GM18858 (cell line): ENCODE measurements around the gene NETO2.
"Not testable (repeated sequence)": the region's sequence is repeated elsewhere in the genome, so short reads cannot be mapped to it uniquely, and the experiment has no call there.

Experiments
- ATAC-seq: cut with Tn5 transposase; IDR thresholded peaks from one replicate; pipeline ENCODE4 v1.9.1; 2021; ENCODE audit not compliant: unreplicated experiment

Gene NETO2

DNA sequence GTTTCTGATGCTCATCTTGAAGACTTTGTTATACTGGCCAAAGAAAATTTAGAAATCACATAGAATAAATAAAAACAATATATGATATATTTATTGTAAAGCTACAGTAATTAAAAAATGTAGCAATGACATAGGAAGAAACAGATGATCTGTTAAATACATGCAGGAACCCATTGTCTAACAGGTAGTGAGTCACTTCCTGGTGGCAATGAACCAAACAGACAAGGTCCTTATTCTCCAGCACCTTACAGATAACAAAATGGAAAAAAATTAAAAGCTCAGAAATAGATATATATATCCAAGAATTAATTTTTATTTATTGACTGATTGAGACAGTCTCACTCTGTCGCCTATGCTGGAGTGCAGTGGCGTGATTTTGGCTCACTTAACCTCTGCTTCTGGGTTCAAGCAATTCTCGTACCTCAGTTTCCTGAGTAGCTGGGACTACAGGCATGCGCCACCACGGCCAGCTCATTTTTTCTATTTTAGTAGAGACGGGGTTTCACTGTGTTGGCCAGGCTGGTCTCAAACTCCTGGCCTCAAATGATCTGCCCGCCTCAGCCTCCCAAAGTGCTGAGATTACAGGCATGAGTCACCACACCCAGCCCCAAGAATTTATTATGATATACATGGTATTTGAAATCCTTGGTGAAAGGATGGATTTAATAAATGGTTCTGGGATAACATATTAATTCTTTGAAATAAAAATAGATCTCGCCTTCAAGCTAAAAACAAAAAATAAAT is 7.5 kb downstream of the NETO2 start:
- ATAC-seq = no peak

DNA sequence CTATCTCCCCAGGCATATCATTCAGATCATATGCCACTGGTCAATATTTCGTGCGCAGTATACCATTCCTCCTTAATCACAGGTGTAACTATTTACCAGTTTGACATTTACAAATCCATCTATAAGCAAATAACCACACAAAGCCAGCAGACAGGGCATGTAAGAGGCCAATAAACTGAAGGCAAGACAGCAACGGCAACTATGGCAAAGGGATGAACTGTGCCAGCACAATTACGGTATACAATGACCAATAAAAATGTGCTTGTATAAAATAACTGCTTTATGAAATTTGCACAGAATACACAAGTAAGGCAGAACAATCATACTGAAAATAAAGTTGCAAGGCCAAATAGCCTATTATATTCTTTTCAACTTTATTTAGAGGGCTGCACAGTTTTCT is 9.2 kb downstream of the NETO2 start:
- no peak for ATAC-seq

DNA sequence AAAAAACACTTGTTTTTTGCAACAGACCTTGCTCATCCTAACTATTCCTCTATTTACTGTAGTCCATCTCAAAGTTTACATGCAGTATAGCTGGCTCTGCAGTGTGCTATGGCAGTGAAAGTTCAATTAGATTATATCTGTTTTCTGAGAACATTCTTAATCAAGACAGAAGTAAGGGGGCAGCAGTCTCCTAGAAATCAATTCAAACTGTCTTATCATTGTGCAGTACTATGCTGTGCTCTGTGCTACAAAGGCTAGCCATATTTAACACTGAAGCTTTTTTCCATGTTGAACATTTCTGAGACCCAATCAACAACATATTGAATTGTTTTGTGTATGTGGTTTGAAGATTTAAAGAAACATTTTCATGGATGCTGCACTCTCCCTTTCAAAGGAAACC is 11.4 kb downstream of the NETO2 start:
- no peak for ATAC-seq

DNA sequence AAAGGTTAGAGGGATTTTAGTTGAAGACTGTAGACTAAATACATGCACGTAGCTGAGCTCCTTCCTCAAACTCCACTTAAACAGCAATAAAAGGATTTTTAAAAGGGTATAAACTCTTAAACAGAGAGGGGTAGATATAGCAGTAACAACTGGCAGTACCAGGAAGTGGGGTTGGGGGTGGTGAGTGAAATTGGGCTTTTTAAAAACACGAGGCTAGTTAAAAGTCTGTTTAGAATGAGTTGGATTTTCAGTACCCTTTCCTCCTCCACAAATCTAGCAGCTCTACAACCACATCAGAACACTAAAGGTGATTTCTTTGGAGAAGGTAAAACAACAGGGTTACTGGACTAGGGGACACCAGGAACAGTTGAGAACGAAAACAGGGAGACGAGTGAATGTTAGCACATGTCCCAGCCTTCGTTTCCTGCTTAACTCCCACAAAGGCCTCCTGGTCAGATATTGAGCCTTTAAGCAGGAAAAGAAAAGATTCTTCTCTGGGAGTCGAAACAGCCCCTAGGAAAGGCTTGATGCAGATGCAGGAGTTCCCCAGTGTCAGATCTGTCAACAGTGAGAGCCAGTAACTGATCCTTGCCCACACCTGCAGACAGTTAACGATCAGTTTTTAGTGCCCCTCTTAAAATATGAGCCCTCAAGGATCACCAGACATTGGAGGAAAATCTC is 13.8 kb downstream of the NETO2 start:
- ATAC-seq = no peak

DNA sequence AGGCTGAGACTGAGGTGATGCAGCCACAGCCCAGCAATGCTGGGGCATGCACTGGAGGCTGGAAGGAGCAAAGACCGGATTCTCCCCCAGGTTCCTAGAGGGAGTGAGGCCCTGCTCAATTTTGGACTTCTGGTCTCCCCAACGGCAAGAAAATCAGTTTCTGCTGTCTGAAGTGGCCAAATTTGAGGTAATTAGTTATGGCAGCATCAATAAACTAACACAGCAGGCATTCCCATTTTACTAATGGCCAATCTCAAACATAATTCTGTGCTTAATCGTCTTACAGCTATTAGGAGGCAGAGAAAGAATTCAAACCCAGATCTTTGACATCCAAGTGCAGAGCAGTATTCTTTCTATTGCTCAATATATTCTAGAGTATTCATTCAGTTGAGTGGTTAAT is 16.2 kb downstream of the NETO2 start:
- no peak for ATAC-seq

DNA sequence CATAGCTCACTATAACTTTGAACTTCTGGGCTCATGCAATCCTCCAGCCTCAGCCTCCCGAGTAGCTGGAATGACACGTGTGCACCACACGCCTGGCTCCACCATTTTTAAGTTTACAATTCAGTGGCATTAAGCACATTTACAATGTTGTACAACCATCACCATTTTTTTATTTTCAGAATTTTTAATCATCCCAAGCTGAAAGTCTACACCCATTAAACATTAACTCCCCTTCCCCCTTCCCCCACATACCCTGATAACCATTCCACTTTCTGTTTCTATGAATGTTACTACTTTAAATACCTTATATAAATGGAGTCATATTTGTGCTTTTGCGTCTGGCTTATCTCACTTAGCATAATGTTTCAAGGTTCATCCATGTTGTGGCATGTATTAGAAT is 18.0 kb downstream of the NETO2 start:
- ATAC-seq = no peak

DNA sequence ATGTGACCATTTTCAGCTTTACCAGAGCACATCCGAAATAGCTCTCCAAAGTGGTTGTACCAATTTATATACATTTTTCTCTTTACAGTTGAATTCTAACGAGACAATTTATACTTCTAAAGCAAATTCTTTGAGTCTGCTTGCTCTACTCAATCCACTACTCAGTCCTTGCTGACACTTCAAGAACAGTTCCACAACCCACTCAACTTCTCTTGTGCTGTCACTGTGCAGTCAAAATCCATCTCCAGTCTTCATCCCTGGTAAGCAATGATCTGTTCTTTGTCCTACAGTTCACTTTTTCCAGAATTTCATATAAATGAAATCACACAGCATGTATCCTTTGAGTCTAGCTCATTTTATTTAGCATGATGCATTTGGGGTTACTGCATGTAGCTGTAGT is 30.6 kb downstream of the NETO2 start:
- ATAC-seq = no peak

DNA sequence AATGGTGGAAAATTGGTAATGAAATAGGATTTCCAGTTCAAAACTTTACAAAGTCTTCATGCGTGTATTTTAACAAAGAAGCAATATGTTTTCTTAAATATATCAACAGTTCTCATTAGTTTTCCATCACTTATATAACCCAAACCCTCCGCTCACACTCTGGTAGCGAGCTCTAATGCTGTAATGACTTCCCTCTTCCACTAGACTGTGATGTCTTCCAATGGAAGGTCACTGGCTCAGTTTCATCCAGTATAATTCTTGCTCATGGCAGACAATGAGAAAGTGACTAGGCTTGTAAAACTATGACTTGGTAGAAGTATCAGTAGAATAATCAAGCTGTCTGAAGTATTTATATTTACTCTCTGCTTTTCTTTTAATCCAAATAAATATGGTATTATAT is 32.8 kb downstream of the NETO2 start:
- ATAC-seq = no peak

DNA sequence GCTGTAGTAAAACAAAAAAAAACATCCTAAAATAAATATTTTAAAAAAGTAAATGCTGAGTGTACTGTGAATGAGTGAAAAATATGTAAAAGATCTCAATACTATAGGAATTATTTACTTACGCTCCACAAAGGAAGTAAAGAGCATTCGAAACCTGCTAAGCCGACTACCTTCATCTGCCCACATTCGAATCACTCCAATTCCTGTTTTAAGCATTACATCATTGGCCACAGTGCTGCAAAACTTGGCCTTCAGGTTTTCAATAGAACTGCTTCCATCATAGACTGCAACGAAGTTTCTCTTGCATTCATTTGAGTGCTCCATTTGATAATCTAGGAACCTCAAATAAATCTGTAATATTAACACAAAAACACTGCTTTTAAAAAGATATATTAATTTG is 34.4 kb downstream of the NETO2 start:
- no peak for ATAC-seq

DNA sequence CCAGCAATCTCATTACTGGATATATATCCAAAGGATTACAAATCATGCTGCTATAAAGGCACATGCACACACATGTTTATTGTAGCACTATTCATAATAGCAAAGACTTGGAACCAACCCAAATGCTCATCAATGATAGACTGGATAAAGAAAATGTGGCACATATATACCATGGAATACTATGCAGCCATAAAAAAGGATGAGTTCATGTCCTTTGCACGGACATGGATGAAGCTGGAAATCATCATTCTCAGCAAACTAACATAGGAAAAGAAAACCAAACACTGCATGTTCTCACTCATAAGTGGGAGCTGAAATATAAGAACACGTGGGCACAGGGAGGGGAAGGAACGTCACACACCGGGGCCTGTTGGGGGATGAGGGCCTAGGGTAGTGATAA is 40.8 kb downstream of the NETO2 start:
- not testable (repeated sequence) for ATAC-seq

DNA sequence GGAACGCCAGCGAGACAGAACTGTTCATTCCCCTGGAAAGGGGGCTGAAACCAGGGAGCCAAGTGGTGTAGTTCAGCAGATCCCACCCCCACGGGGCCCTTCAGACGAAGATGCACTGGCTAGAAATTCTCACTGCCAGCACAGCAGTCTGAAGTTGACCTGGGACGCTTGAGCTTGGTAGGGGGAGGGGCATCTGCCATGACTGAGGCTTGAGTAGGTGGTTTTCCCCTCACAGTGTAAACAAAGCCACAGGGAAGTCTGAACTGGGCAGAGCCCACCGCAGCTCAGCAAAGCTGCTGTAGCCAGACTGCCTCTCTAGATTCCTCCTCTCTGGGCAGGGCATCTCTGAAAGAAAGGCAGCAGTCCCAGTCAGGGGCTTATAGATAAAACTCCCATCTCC is 46.6 kb downstream of the NETO2 start:
- ATAC-seq = not testable (repeated sequence)

DNA sequence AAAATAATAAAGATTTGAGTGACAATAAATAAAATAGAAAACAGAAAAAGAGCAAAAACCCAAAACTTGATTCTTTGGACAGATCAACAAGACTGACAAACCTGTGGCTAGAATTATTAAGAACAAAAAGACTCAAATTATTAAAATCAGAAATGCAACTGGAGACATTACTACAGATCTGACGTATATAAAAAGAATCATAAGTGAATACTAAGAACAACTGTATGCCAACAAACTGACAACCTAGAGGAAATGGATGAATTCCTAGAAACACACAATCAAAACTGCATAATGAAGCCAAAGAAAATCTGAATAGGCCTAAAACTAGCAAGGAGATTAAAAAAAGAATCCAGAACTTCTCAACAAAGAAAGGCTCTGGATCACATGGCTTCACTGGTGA is 47.4 kb downstream of the NETO2 start:
- no peak for ATAC-seq

DNA sequence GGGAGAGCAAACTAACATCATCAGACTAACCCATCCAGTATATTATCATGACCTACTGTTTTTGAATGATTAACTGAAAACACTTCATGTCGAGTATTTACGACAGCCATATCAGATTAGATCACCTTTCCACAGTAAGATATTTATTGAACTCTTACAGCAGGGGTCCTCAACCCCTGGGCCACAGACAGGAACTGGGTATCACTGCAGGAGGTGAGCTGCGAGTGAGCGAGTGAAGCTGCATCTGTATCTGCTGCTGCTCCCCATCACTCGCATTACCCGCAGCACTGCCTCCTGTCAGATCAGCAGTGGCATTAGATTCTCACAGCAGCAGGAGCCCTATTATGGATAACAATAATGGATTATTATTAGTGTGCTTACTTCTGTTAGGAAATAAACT is 59.5 kb downstream of the NETO2 start:
- ATAC-seq = no peak

DNA sequence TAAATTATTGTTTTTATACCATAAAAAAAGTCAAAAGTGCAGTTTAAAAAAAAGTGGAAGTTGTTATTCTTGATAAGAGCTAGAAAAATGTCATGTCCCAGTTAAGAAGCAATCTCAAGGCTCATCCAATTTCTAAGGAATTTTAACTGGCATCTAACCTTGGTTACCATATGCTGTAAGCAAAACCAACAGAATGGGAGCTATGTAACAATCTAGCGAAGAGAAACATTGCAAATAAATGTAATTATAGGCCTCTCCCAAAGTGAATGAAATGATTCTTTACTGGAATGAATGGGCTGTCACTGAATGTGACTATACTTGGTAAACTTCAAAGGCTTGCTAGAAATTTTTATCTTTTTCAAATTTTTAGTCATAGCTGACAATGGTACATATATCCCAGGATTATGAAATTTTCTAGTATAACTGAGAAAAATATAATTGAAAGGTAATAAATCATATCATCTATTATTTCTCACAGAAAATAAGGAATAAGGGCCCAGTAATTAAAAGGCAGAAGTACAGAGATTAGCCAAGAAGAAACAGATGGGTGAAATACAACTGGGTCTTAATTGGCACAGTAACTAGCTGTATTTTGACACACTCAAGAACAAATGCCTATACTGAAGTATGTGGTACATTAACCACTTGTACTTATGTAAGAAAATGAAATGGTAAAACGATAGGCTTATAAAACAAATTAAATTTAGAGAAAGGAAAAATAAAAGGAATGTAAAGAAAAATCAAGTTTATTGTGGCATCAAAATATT is 61.5 kb downstream of the NETO2 start:
- ATAC-seq = no peak

DNA sequence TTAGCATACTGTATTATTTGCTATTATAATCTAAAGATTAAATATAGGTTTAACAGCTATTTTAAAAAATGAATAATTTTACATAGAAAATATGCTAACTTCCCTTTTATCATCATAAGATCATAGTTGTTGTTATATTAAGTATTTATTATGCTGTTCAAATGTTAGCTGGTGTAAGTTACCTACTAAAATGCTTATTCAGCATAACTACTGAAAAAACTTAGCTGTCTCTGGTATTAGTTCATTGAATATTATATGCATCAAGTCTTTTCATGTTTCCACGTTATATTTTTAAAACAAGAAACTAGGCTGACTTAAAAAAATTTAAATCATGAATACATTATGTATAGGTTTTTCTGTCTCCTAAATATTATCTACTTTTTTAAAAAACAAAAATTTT is 62.6 kb downstream of the NETO2 start:
- ATAC-seq = no peak

DNA sequence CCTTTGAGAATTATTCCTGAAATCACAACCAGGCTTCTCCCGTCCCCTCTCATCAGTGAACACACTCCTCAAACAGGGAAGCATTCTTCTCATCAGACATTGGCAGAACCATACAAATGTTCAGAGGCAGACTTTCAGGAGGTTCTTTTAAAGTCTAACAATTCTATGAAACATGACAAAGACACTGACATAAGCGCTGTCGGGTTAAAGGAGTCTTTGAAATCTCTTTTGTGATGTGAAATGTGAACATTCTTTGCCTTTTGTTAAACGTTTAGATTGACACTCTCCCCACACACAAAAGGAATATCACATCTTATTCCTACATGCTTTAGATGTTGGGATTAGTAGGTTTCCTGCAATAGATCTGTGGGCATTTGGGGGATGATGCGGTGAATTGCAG is 63.9 kb downstream of the NETO2 start:
- no peak for ATAC-seq

DNA sequence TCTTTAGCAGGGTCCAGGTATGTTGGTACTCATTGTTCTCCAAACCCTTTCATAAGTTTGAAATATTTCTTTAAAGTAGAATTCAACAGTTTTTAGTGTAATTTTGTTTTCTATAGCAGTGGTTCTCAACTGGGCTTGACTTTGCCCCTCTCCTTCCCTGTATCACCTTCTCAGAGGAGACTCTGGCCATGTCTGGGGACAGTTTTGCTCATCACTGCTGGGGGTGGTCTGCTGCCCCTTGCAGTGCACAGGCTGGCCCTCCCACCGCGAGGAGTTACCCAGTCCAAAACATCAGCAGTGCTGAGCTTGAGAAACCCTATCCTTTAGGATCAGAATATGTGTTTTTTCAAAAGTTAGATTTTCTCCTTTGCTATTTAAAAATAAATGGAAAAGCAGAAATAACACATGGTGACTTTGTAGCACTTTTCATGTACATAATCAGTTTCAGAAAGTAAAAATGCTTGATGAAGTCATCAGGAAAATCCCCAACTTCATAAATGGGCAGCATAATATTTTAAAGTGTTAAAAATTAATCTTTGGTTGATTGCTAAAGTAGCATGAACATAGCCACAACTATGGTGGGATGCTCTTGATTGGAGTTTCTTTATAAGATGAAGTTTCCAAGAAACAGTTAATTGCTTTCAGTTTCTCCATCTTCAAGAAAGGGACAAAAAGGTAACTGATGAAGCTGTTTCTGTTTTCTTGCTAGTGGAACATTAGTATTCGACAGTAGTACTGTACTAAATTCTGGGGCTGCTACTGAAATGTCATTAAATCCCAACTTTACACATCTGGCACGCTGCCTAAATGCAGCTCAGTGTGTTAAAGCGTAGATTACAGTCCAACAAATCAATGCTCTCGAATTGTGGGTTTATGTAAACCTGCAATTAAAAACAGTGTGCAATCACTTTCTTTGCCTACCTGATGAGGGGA is 70.3 kb downstream of the NETO2 start:
- no peak for ATAC-seq

DNA sequence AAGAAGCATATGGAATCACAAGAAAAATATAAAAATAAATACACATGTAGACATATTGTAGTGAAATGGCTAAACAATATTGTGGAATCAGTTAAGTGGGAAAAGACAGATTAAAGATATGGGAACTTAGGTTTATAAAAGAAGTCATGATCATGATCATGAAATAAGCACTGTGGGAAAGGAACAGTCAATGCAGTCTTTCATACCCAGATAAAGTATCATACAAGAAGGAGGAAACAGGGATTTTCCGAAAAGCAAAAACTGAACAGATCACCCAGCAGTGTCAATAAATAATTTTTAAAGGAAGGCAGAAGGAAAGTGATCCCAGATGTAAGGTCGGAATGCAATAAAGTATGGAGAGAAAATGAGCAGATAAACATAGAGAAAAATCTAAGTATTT is 71.6 kb downstream of the NETO2 start:
- ATAC-seq = no peak

DNA sequence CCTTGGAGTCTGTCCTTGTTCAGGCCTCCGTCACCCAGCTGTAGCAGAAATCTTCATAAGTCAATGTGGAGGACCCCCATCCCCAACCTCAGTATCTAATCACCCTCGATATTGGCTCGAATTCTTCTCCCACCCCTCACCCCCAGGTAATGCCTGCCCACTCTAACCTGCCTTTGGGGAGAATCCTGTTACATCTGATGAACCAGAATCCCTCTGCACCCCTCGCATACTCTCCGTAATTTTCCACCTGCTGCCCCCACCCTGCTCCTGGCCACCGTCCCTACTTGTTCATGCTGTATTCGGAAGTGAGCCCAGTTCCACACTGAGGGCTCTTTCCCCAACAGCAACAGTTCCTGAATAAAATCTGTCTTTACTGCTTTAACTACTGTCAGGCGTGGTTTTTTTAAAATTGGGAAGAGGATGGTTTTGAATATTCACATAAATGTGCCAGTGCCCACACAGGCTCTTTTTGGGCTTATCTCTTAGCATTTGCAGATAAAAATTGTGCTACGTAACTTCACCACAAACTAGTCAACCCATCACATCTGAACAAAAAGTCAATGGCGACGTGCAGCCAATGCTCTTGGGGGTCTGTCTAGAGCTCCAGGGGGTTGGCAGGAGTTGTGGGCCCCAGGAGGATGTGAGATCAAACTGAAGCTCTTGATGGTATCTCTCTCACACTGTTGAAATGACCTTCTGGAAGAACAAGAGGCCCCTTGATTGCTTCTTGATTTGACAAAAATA is 73.7 kb downstream of the NETO2 start:
- ATAC-seq = no peak

DNA sequence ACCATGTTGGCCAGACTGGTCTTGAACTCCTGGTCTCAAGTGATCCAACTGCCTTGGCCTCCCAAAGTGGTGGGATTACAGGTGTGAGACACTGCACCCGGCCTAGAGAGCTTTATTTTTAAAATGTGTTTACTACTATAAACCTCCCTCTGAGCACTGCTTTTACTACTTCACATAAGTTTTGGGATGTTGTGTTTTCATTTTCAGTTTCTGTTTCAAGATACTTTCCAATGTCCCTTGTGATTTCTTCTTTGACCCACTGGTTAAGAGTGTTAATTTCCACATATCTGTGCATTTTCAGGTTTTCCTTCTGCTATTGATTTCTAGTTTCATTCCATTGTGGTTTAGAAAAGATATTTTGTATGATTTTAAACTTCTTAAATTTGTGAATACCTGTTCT is 74.4 kb downstream of the NETO2 start:
- ATAC-seq = no peak
